GM23338 (cell line): Measurements from ENCODE around the gene PHF23. TPM values are rescaled to one million over a fixed set of nuclear protein-coding genes. Genes with fewer than 3 reads are reported as not detected.

Source experiments
- ATAC-seq: fragments of 200-7000 bp; cut with Tn5 transposase; 3 replicates; pipeline ENCODE4 v1.9.1; 2020
- DNase-seq: peaks from one replicate; pipeline ENCODE4 v3.0.0-alpha.2; 2015; ENCODE audit warnings: low spot score
- H2AFZ ChIP-seq: fragments of 200-600 bp; sonication (generic); 2 replicates; pipeline ENCODE4 v1.8.0; 2016; ENCODE audit warnings: antibody characterized with exemption, mild to moderate bottlenecking, moderate library complexity
- H3F3A ChIP-seq: fragments of 200-600 bp; sonication (generic); replicated peaks from 2 replicates; pipeline ENCODE4 v1.8.0; 2017; ENCODE audit warnings: antibody characterized with exemption, mixed run types, low read depth
- H3K27ac ChIP-seq: fragments of 200-600 bp; sonication (generic); 2 replicates; pipeline ENCODE4 v1.6.1; 2016; ENCODE audit warnings: low read depth
- H3K27me3 ChIP-seq: fragments of 200-600 bp; sonication (generic); 2 replicates; pipeline ENCODE4 v1.8.0; 2016; ENCODE audit warnings: mild to moderate bottlenecking, mixed run types, moderate library complexity; ENCODE audit not compliant: insufficient read depth
- H3K36me3 ChIP-seq: fragments of 200-600 bp; sonication (generic); 2 replicates; pipeline ENCODE4 v1.8.0; 2016; ENCODE audit warnings: mild to moderate bottlenecking; ENCODE audit not compliant: insufficient read depth
- H3K4me1 ChIP-seq: fragments of 200-600 bp; sonication (generic); 2 replicates; pipeline ENCODE4 v1.8.0; 2016; ENCODE audit warnings: mild to moderate bottlenecking, moderate library complexity; ENCODE audit not compliant: insufficient read depth
- H3K4me2 ChIP-seq: fragments of 200-600 bp; sonication (generic); 2 replicates; pipeline ENCODE4 v1.7.1; 2017; ENCODE audit warnings: mixed run types
- H3K4me3 ChIP-seq: fragments of 200-600 bp; sonication (generic); 2 replicates; pipeline ENCODE4 v1.6.1; 2016; ENCODE audit warnings: mixed run types
- H3K79me2 ChIP-seq: fragments of 200-600 bp; sonication (generic); replicated peaks from 2 replicates; pipeline ENCODE4 v1.8.0; 2017; ENCODE audit warnings: mild to moderate bottlenecking; ENCODE audit not compliant: insufficient read depth
- H3K9me2 ChIP-seq: fragments of 200-600 bp; sonication (generic); 2 replicates; pipeline ENCODE4 v1.8.0; 2017; ENCODE audit not compliant: insufficient read depth
- H4K20me1 ChIP-seq: fragments of 200-600 bp; sonication (generic); replicated peaks from 2 replicates; pipeline ENCODE4 v1.8.0; 2017; ENCODE audit warnings: mild to moderate bottlenecking; ENCODE audit not compliant: insufficient read depth
- H3K27ac Mint-ChIP-seq: 2 replicates; pipeline ENCODE4 v1.8.0; 2020; ENCODE audit warnings: inconsistent platforms, mild to moderate bottlenecking, moderate library complexity, mixed read lengths
- H3K27me3 Mint-ChIP-seq: 3 replicates; pipeline ENCODE4 v1.8.0; 2022; ENCODE audit warnings: low read depth, mild to moderate bottlenecking, moderate library complexity, mixed read lengths, inconsistent platforms; ENCODE audit not compliant: insufficient read depth, poor library complexity
- H3K36me3 Mint-ChIP-seq: 3 replicates; pipeline ENCODE4 v1.8.0; 2021; ENCODE audit warnings: low read depth, mild to moderate bottlenecking, inconsistent platforms, moderate library complexity, mixed read lengths
- H3K4me1 Mint-ChIP-seq: 3 replicates; pipeline ENCODE4 v1.8.0; 2020; ENCODE audit warnings: mild to moderate bottlenecking, inconsistent platforms, mixed read lengths
- H3K4me3 Mint-ChIP-seq: 3 replicates; pipeline ENCODE4 v1.8.0; 2021; ENCODE audit warnings: moderate library complexity, mild to moderate bottlenecking, inconsistent platforms, mixed read lengths
- H3K9me3 Mint-ChIP-seq: 3 replicates; pipeline ENCODE4 v1.8.0; 2020; ENCODE audit warnings: moderate library complexity, mild to moderate bottlenecking, inconsistent platforms, mixed read lengths
- CREB1 ChIP-seq: fragments of 250-450 bp; sonication (Bioruptor Pico); IDR thresholded peaks from 2 replicates; pipeline ENCODE4 v1.5.0; 2020; ENCODE audit warnings: low read depth, mild to moderate bottlenecking, moderate library complexity
- EZH2phosphoT487 ChIP-seq: fragments of 200-600 bp; sonication (generic); IDR thresholded peaks from one replicate; pipeline ENCODE4 v1.8.1; 2018; ENCODE audit warnings: antibody characterized with exemption; ENCODE audit not compliant: unreplicated experiment
- JUNB ChIP-seq: IDR thresholded peaks from one replicate; pipeline ENCODE4 v1.6.1; 2016; ENCODE audit warnings: antibody characterized with exemption; ENCODE audit not compliant: unreplicated experiment
- POLR2AphosphoS5 ChIP-seq: IDR thresholded peaks from 2 replicates; pipeline ENCODE4 v1.6.1; 2016; ENCODE audit warnings: antibody characterized with exemption, low read depth
- REST ChIP-seq: IDR thresholded peaks from one replicate; pipeline ENCODE4 v1.6.1; 2018; ENCODE audit warnings: antibody characterized with exemption; ENCODE audit not compliant: unreplicated experiment
- ZNF114 ChIP-seq: fragments of 250-450 bp; sonication (Bioruptor Pico); IDR thresholded peaks from 2 replicates; pipeline ENCODE4 v1.5.0; 2020; ENCODE audit warnings: mild to moderate bottlenecking, moderate library complexity
- polyA plus RNA-seq: library from polyadenylated mRNA; unstranded; fragments of >200 nt; fragmentation: Nextera tagmentation; extraction: Ambion mirVana; gene quantifications from 2 replicates; pipeline ENCODE4 v1.2.1, GENCODE V29; 2016
- total RNA-seq: library from RNA; depleted of rRNA; stranded (reverse); fragments of >200 nt; shearing (Covaris generic); gene quantifications from 2 replicates; pipeline ENCODE4 v1.2.3, GENCODE V29; 2014

The PHF23 gene
- total and polyA plus RNA-seq, 2 experiments from 2014 or later = 35.4 to 51.0 TPM

GRCh38 chr17:7205561-7205960 lies 33.7 kb downstream of the PHF23 start (continued):
- TF ChIP-seq CREB1 (CRISPR knock-in tag) = no peak
- no peak for TF ChIP-seq ZNF114 (CRISPR knock-in tag)
- TF ChIP-seq EZH2phosphoT487 = no peak
- no peak for TF ChIP-seq JUNB

GRCh38 chr17:7204828-7205461 lies 34.3 kb downstream of the PHF23 start:
- peaks cover 10% of the 10 kb centered on the region for H3K27me3 Mint-ChIP-seq
- ATAC-seq = peak; percentile 75
- peak overlapping the region; percentile 55 for H3K4me3 ChIP-seq

More at GRCh38 chr17:7204828-7205461, 34.3 kb downstream of the PHF23 start:
- Histone ChIP-seq H4K20me1 (peaks cover 10% of the 10 kb centered on the region), H3K79me2 (peaks cover 29% of the 10 kb centered on the region), H3K27ac (peak overlapping the region; percentile 70), H3K4me1 (peaks cover 28% of the 10 kb centered on the region), H3F3A (peaks cover 21% of the 10 kb centered on the region), H3K4me2 (peak overlapping the region; percentile 89), H2AFZ (no peak overlapping the region), H3K9me2 (no peaks in the 10 kb centered on the region), H3K27me3 (no peaks in the 10 kb centered on the region), H3K36me3 (peaks cover 15% of the 10 kb centered on the region)
- Mint-ChIP-seq H3K4me1 (peaks cover 45% of the 10 kb centered on the region), H3K9me3 (no peaks in the 10 kb centered on the region; the same call in 2 of the 3 replicates), H3K27ac (peak overlapping the region; percentile 91), H3K36me3 (peaks cover 39% of the 10 kb centered on the region), H3K4me3 (peak overlapping the region; percentile 80)
- peak; percentile 99 for DNase-seq
- TF ChIP-seq REST (no peak), CREB1 (CRISPR knock-in tag) (peak; percentile 93), POLR2AphosphoS5 (peak; percentile 42; the same call in 1 of the 2 replicates)
